Measurements from ENCODE around the gene NCAPD2. TPM values are rescaled to one million over a fixed set of nuclear protein-coding genes. Genes with fewer than 3 reads are reported as not detected.
A peak's percentile ranks its signal among the peaks of the same experiment; 100 is the strongest.
"Not testable (repeated sequence)": the region's sequence is repeated elsewhere in the genome, so short reads cannot be mapped to it uniquely, and the experiment has no call there.

NCAPD2 gene
- total and polyA plus RNA-seq, 8 donors, result 5.6 to 16.2 (median 8.5) TPM

DNA sequence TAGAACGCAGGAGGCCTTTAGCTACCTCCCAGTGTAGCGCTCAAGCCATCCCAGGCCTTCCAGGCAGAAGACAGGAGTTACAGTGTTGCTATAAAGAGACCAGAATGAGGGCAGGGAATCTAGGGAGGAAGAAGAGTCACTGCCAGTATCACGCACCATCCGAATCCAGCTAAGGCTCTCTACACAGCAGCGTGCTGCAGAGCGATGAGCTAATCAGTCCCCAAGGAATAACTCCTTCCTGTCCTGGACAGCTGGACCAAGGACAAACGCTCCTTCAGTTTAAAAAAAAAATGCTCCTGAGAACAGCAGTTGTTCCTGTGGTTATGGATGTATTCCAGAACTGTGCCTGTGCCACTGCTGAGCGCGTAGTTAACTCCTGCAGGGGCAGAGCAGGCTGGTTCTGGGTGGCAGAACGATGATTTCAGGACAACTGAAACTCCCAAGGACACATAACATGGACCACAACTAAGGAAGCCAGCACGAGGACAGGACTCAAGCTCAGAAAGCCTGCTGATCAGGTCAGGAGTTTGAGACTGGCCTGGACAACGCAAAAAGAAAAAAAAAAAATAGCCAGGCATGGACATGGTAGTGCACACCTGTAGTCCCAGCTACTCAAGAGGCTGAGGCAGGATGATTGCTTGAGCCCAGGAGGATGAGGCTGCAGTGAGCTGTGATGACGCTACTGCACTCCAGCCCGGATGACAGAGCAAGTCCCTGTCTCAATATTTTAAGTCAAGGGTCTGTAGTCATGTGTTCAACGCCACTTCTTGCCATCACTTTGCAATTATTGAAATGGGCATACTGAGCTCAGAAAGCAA, 59.4 kb downstream of the NCAPD2 start:
- FAIRE-seq, result no peak

DNA sequence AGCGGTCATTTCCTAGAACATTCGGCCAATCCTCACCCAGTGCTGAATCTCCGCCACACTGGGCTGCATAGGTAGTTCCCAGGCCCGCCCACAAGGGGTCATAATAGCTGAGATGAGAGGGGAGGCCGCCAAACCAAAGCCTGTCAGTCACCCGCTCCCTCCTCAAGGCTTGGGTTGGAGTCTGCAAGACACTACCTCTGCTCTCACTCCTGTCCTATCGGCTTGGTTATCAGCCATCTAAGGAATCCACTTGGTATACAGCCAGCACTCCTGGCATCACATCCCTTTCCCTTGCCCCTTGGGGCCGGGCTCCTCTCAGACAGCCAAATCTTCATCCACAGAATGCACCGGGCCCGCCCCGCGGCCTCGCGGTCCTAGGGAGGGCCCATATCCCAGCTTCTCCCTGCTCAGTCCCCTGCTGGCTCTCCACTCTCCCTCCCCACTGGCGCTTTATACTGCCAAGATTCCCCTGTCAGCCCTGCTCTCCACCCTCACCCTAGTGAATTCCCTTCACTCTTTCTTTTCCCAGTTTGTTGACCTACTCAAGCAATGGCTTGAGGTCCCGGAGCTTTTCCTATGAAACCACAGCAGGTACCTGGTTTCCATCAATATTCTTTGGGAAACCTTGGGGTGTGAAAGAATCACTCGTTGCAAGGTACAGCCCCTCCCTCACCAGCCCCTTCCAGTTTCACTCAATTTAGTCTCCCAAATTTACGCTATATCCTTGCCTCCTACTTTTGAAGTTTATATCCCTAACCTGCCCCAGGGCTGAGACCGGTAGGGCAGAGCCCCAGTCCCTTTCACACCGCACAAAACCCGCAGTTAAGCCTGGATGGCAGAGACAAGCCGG, 60.5 kb downstream of the NCAPD2 start:
- peak overlapping the region in 2 of 4 donors; percentile 70 to 73 for H3K4me3 ChIP-seq
- no peaks in the 10 kb centered on the region for H3K27me3 ChIP-seq
- H3K27ac ChIP-seq, result no peak overlapping the region
- 47 to 55% methylated on average over 22 of the region's 22 CpGs for WGBS, 2 donors
- DNase-seq, result peak in 5 of 6 donors; percentile 58 to 83 (median 74)
- H3K9me3 ChIP-seq, result no peaks in the 10 kb centered on the region
- ATAC-seq, result peak; percentile 57 to 74 (median 72)
- peaks cover 0 to 17% (median 0%) of the 10 kb centered on the region in 3 donors for H3K4me1 ChIP-seq
- peaks cover 0 to 4% (median 3%) of the 10 kb centered on the region in 3 donors for H3K36me3 ChIP-seq
- intact Hi-C loops (cut with DNase I), result no loop called here
- no peak for FAIRE-seq
- TF ChIP-seq, protein P1, sequence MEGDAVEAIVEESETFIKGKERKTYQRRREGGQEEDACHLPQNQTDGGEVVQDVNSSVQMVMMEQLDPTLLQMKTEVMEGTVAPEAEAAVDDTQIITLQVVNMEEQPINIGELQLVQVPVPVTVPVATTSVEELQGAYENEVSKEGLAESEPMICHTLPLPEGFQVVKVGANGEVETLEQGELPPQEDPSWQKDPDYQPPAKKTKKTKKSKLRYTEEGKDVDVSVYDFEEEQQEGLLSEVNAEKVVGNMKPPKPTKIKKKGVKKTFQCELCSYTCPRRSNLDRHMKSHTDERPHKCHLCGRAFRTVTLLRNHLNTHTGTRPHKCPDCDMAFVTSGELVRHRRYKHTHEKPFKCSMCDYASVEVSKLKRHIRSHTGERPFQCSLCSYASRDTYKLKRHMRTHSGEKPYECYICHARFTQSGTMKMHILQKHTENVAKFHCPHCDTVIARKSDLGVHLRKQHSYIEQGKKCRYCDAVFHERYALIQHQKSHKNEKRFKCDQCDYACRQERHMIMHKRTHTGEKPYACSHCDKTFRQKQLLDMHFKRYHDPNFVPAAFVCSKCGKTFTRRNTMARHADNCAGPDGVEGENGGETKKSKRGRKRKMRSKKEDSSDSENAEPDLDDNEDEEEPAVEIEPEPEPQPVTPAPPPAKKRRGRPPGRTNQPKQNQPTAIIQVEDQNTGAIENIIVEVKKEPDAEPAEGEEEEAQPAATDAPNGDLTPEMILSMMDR (IDR thresholded peaks at IDR 0.05), result peak; percentile 30 to 54 (median 42)

More for the DNA sequence above, 59.4 kb downstream of the NCAPD2 start:
- 62 to 72% methylated on average over 15 of the region's 15 CpGs for WGBS, 2 donors
- intact Hi-C loops (cut with DNase I), result no loop called here
- Histone ChIP-seq H3K36me3 (peaks cover 0 to 4% (median 0%) of the 10 kb centered on the region in 3 donors), H3K9me3 (no peaks in the 10 kb centered on the region), H3K27me3 (no peaks in the 10 kb centered on the region), H3K4me3 (no peak overlapping the region), H3K27ac (peak overlapping the region in 1 of 4 donors; percentile 47), H3K4me1 (peaks cover 0 to 17% (median 0%) of the 10 kb centered on the region in 3 donors)
- ATAC-seq, result peak in 1 of 4 donors; percentile 4
- no peak for DNase-seq
- TF ChIP-seq, protein P1 (IDR thresholded peaks at IDR 0.05), result no peak

DNA sequence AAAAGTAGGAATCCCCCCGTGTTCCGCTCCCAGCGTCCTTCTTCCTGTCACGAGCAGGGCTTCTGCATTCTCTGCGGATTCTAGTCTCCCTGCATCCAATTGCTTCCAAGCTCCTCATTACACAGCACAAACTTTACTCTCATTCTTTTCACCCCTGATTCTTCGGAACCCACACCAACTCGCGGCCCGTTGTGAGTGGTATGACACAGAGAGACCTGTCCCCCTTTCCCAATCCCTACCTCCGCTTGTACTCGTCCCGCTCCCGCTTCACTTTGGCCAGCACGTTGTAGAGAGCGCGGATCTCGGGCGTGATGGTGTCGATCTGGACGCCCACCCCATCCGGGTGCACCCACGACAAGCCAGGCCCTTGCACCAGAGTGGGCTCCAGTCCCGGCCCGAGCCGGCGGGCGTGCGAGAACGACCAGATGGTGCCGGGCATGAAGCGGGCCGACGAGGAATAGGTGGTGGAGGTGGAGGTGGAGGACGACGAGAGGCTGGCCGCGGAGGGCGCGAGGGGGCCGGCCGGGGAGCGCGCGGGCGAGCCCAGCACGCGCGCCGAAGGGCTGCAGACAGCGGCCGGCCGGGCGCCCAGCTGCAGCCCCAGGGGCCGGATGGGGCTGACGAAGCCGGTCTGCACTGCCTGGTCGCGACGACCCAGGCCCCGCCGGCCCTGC, 61.3 kb downstream of the NCAPD2 start:
- Histone ChIP-seq H3K27me3 (no peaks in the 10 kb centered on the region), H3K4me1 (peaks cover 0 to 17% (median 0%) of the 10 kb centered on the region in 3 donors), H3K4me3 (peak overlapping the region; percentile 60 to 73 (median 67)), H3K27ac (no peak overlapping the region), H3K36me3 (peaks cover 2 to 10% (median 6%) of the 10 kb centered on the region in 3 donors), H3K9me3 (no peaks in the 10 kb centered on the region)
- DNase-seq (no peak), ATAC-seq (peak in 2 of 4 donors; percentile 7 to 8), FAIRE-seq (no peak)
- 16 to 24% methylated on average over 50 to 61 of the region's 61 CpGs for WGBS, 2 donors
- intact Hi-C loops (cut with DNase I), result no loop called here
- TF ChIP-seq, protein P1 (IDR thresholded peaks at IDR 0.05), result no peak

DNA sequence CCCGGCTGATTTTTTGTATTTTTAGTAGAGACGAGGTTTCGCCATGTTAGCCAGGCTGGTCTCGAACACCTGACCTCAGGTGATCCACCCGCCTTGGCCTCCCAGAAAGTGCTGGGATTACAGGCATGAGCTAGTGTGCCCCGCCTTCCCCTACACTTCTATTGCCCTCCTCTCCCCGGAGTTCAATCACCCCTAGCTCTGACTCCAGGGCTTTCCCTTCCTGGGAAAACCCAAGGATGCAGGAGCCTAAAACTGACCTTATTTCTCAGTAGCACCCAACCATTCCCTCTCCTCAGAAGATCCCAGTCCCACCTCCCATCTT, 62.6 kb downstream of the NCAPD2 start:
- ATAC-seq; DNase-seq; H3K27me3 ChIP-seq; intact Hi-C loops (cut with DNase I); H3K9me3 ChIP-seq; H3K27ac ChIP-seq; FAIRE-seq: not testable (repeated sequence)
- H3K36me3 ChIP-seq, result peaks cover 13 to 19% (median 15%) of the 10 kb centered on the region in 3 donors
- H3K4me3 ChIP-seq, result peak overlapping the region in 2 of 4 donors; percentile 70 to 73
- WGBS, 2 donors, result 90 to 91% methylated on average over 7 of the region's 7 CpGs
- H3K4me1 ChIP-seq, result peaks cover 0 to 17% (median 0%) of the 10 kb centered on the region in 3 donors

DNA sequence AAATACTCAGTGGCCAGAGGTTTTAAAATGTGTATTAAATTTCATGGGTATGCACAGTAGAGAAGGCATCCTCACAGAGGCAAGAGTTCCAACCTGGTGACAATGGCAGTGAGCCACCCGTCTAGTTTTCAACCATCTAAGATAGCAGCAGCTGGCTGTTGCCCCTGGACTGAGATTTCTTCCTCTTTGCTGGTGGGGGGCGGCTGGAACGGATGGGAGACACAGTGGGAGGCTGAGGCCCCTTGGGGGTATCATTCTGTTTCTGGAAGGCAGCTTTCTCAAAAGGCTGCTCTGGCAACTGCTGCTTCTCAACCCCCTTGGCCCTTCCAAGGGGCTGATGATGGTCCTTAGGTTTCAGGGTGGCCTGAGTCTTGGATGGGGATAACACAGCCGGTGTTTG, 63.0 kb downstream of the NCAPD2 start:
- Histone ChIP-seq H3K27ac (no peak overlapping the region), H3K9me3 (no peaks in the 10 kb centered on the region), H3K27me3 (no peaks in the 10 kb centered on the region), H3K4me3 (no peak overlapping the region), H3K36me3 (peaks cover 13 to 22% (median 15%) of the 10 kb centered on the region in 3 donors), H3K4me1 (peaks cover 0 to 17% (median 0%) of the 10 kb centered on the region in 3 donors)
- FAIRE-seq, result no peak
- DNase-seq, result no peak
- intact Hi-C loops (cut with DNase I), result no loop called here
- TF ChIP-seq, protein P1 (IDR thresholded peaks at IDR 0.05), result no peak
- no peak for ATAC-seq
- WGBS, 2 donors, result 79 to 88% methylated on average over 4 of the region's 4 CpGs

DNA sequence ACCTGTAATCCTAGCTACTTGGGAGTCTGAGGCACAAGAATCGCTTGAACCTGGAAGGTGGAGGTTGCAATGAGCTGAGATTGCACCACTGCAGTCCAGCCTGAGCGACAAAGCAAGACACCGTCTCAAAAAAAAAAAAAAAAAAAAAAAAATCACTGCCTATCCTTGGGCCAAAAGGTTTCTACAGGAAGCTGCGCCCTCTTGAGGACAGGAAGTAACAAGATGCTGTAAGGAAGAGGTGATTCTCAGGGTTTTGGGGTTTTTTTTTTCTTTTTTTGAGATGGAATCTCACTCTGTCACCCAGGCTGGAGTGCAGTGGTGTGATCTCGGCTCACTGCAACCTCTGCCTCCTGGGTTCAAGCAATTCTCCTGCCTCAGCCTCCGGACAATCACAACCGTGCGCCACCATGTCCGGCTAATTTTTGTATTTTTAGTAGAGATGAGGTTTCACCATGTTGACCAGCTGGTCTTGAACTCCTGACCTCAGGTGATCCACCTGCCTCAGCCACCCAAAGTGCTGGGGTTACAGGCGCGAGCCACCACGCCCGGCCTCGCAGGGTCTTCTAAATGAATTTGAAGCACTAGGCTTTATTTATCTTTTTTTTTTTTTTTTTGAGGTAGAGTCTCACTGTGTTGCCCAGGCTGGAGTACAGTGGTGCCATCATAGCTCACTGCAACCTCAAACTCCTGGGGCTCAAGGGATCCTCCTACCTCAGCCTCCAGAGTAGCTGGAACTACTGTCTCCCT, 64.3 kb downstream of the NCAPD2 start:
- H3K27ac ChIP-seq; intact Hi-C loops (cut with DNase I); ATAC-seq; FAIRE-seq; DNase-seq; H3K27me3 ChIP-seq; H3K9me3 ChIP-seq; H3K4me3 ChIP-seq: not testable (repeated sequence)
- peaks cover 13 to 22% (median 15%) of the 10 kb centered on the region in 3 donors for H3K36me3 ChIP-seq
- 81 to 83% methylated on average over 14 of the region's 14 CpGs for WGBS, 2 donors
- H3K4me1 ChIP-seq, result peaks cover 0 to 16% (median 0%) of the 10 kb centered on the region in 3 donors
